Aorta (tissue), 5 donors: Measurements from ENCODE around the gene STMP1. TPM values are rescaled to one million over a fixed set of nuclear protein-coding genes. Genes with fewer than 3 reads are reported as not detected.
A peak's percentile ranks its signal among the peaks of the same experiment; 100 is the strongest.
"Not testable (repeated sequence)": the region's sequence is repeated elsewhere in the genome, so short reads cannot be mapped to it uniquely, and the experiment has no call there.

ENCODE experiments used
- ATAC-seq: fragments of 200-7000 bp; cut with Tn5 transposase; one replicate; pipeline ENCODE4 v1.9.1; 2022; ENCODE audit warnings: moderate library complexity; ENCODE audit not compliant: low FRiP score
- DNase-seq, 2 donors: peaks; one replicate each; pipeline ENCODE4 v3.0.0-alpha.2; 2020
- H3K27ac ChIP-seq, 2 donors: one replicate each; pipeline ENCODE4 v1.5.1; 2013; ENCODE audit warnings: low read length in 2 of 2, mild to moderate bottlenecking in 2 of 2, moderate library complexity in 2 of 2, control low read depth in 1 of 2, inconsistent platforms in 1 of 2, low read depth in 1 of 2
- H3K27me3 ChIP-seq, 2 donors: one replicate each; pipeline ENCODE4 v1.6.1; 2013; ENCODE audit warnings: control low read depth in 1 of 2, low read length in 1 of 2, mild to moderate bottlenecking in 1 of 2, moderate library complexity in 1 of 2; ENCODE audit not compliant: insufficient read depth in 2 of 2, control insufficient read depth in 1 of 2
- H3K36me3 ChIP-seq, 2 donors: one replicate each; pipeline ENCODE4 v1.6.1; 2013; ENCODE audit warnings: control low read depth in 1 of 2, low read length in 1 of 2, mild to moderate bottlenecking in 1 of 2; ENCODE audit not compliant: insufficient read depth in 2 of 2, control insufficient read depth in 1 of 2
- H3K4me1 ChIP-seq, 2 donors: one replicate each; pipeline ENCODE4 v1.6.1; 2013; ENCODE audit warnings: low read length in 2 of 2, control low read depth in 1 of 2, mild to moderate bottlenecking in 1 of 2, moderate library complexity in 1 of 2; ENCODE audit not compliant: insufficient read depth in 2 of 2, control insufficient read depth in 1 of 2
- H3K4me3 ChIP-seq, 2 donors: one replicate each; pipeline ENCODE4 v1.5.1; 2013; ENCODE audit warnings: low read length in 2 of 2, control low read depth in 1 of 2, mild to moderate bottlenecking in 1 of 2
- H3K9me3 ChIP-seq: one replicate; pipeline ENCODE4 v1.6.1; 2013; ENCODE audit warnings: mild to moderate bottlenecking, low read length; ENCODE audit not compliant: control insufficient read depth
- WGBS, 2 donors: extraction: QIAGEN DNeasy Blood & Tissue Kit; methylation state at CpG; one replicate each; pipeline ENCODE4 v1.1.7; 2013; 5-methylcytosine and 5-hydroxymethylcytosine counted together
- intact Hi-C, 2 donors: fragments of 100-400 bp; cut with DNase I; formaldehyde crosslinking; loops; one replicate each; pipeline versions ENCODE4 v1.14.2 to v1.15.0; 2022
- polyA plus RNA-seq, 2 donors: library from polyadenylated mRNA; stranded (reverse); fragments of 200-250 nt; gene quantifications; one replicate each; pipeline ENCODE4 v1.2.3, GENCODE V29; 2013
- total RNA-seq, 2 donors: library from RNA; stranded (reverse); fragmentation: NEBNext Ultra II Directional; extraction: Animal tissue kit (Norgen Biotek cat#: 25700); gene quantifications; one replicate each; pipeline ENCODE4 v1.2.1, GENCODE V29; 2021
- donor health status: healthy with polysubstance abuse.
- donor health status: Bipolar disorder and iron deficiency.
- donor health status: DM: no; HTN: no; CAD: no.
- donor health status: DM: no; HTN: no; CAD: no.
- donor health status: DM: yes; HTN: yes; CAD: no.

The STMP1 gene
- total and polyA plus RNA-seq, 4 donors: 29.8 to 43.3 (median 37.1) TPM

DNA sequence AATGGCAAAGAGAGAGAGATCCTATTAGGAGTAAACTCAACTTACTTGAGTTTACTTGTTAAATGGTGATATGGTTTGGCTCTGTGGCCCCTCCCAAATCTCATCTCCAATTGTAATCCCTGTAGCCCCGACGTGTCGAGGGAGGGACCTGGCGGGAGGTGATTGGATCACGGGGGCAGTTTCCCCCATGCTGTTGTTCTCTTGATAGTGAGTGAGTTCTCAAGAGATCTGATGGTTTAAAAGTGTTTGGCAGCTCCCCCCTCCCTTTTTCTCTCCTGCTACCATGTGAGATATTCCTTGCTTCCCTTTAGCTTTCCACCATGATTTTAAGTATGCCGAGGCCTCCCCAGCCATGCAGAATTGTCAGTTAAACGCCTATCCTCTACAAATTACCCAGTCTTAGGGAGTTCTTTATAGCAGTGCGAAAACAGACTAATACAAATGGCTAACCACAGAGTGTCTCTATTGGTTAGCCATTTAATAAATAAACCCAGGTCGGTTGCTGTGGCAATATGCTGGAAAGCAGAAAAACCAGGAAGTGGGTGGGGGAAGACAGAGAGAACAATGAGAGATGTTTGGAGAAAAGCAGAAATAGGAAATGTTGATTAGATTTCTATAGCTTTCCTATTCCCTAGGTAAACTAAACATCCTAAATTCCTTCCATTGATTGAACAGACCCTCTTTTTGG lies 3.0 kb upstream of the STMP1 start:
- Histone ChIP-seq H3K4me3 (no peak overlapping the region), H3K27me3 (no peaks in the 10 kb centered on the region), H3K9me3 (no peaks in the 10 kb centered on the region), H3K36me3 (no peaks in the 10 kb centered on the region), H3K4me1 (peaks cover 0 to 3% of the 10 kb centered on the region in 2 donors), H3K27ac (no peak overlapping the region)
- ATAC-seq: no peak
- intact Hi-C loops: no loop called here
- WGBS, 2 donors: 77 to 85% methylated on average over 9 of the region's 9 CpGs
- DNase-seq: no peak

DNA sequence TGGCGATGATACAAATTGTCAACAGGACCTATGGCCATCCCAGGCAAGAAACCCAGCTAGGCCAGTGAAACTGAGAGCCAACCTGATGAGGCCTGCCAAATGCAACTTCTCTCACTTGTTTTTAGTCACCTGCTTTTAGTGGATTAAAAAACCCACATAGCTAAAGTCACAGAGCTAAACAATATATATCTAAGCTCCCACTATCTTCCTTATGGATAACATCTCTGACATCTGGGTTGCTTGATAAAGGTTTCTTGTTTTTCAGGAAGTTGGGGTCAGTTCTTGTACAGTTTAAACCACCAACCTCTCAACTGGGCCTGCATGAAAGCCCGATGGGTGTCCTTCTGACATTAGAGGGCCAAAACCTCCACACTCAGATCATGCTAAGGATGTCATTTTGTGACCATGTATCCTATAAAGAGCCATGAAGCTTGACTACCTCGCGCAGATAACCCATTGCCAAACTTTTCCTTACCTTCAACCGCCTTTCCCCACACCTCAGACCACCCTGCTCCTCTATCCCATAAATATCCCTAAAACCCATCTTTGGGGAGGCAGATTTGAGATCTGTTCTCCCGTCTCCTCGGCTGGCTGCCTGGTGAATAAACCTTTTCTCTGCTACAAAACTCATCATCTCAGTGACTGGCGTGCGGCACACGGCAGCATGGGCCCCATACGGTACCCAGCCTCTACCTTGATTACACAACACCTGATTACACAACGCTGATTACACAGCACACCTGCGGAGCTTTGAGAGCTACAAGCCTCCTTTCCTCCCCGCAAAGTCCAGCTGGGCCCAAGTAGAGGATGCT lies 797 bp upstream of the STMP1 start:
- Histone ChIP-seq H3K4me3 (peak overlapping the region; percentile 3 to 11), H3K9me3 (no peaks in the 10 kb centered on the region), H3K36me3 (no peaks in the 10 kb centered on the region), H3K4me1 (peaks cover 0 to 3% of the 10 kb centered on the region in 2 donors), H3K27me3 (no peaks in the 10 kb centered on the region), H3K27ac (peak overlapping the region; percentile 1 to 47)
- intact Hi-C loops: loop anchor here (1.0 to 5.0 kb wide), 7 partner anchors 51 to 347 kb away; partner anchors contain the start of genes MTPN (in 2 of the 2) and FAM180A (in 1 of the 2)
- DNase-seq (no peak), ATAC-seq (no peak)
- WGBS, 2 donors: 70 to 73% methylated on average over 14 of the region's 14 CpGs

DNA sequence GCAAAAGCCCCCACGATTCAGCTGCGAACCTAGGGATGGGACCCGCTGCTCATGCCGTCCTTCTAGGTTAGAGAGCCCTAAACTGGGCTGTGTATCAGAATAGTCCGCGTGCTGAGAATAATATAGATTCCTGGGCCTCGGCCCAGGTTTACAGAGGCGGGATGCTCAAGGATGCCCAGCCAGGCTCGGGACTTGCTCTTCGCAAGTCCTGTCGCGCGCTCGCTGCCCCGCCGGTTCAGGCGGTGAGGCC lies 266 bp upstream of the STMP1 start:
- WGBS, 2 donors: 5 to 6% methylated on average over 17 of the region's 17 CpGs
- intact Hi-C loops: loop anchor here (1.0 to 5.0 kb wide), 7 partner anchors 50 to 347 kb away; partner anchors contain the start of genes MTPN (in 2 of the 2) and FAM180A (in 1 of the 2)
- Histone ChIP-seq H3K4me3 (peak overlapping the region; percentile 3 to 11), H3K27me3 (no peaks in the 10 kb centered on the region), H3K9me3 (no peaks in the 10 kb centered on the region), H3K27ac (peak overlapping the region; percentile 1 to 47), H3K4me1 (peaks cover 0 to 3% of the 10 kb centered on the region in 2 donors), H3K36me3 (no peaks in the 10 kb centered on the region)
- no peak for DNase-seq
- no peak for ATAC-seq

DNA sequence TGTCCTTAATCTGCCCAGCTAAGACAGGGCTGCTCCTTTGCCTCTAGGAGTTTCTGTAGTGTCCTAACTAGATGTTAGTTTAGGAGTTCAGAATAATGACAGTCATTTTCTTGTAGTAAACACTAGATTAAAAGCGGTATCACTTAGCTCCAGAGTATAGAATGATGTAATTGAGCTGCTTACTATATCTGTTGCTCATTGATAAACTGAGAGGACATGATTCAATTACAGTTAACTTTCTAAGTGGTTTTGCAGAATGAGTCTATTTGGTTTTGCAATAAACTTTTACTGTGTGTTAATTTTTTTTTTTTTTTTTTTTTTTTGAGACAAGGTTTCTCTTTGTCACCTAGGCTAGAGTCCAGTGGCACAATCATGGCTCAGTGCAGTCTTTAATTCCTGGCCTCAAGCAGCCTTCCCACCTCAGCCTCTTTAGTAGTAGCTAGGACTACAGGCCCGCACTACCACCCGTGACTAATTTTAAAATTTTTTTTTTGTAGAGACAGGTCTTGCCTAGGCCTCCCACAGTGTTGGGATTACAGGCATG lies 1.8 kb downstream of the STMP1 start:
- intact Hi-C loops: loop anchor here in 1 of 2 donors (5.0 kb wide), 4 partner anchors 48 to 343 kb away; partner anchors contain the start of gene FAM180A
- H3K27me3 ChIP-seq: no peaks in the 10 kb centered on the region
- ATAC-seq (no peak), DNase-seq (no peak)
- peaks cover 0 to 3% of the 10 kb centered on the region in 2 donors for H3K4me1 ChIP-seq
- no peaks in the 10 kb centered on the region for H3K9me3 ChIP-seq
- H3K27ac ChIP-seq: peak overlapping the region in 1 of 2 donors; percentile 13
- H3K36me3 ChIP-seq: no peaks in the 10 kb centered on the region
- H3K4me3 ChIP-seq: no peak overlapping the region
- whole genome bisulfite sequencing, 2 donors: 69 to 71% methylated on average over 3 of the region's 3 CpGs

DNA sequence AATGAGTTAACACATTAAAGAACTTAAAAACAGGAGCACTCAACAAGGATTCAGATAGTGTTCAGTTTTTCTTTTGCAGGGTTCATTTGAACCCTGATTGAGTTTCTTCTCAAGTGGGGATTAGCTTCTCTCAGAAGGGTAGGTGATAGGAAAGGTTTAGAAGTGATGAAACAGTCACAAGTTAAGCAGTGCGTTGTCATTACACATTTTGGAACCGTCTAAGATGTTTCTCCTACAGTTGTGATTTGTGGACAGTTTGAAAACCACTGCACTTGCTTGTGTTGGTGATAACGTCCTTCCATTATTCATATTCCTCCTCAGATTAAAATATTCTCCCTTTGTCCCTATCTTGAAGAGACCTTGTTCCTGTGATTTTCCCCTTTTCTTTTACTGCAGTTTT lies 2.7 kb downstream of the STMP1 start:
- DNase-seq: no peak
- no peaks in the 10 kb centered on the region for H3K36me3 ChIP-seq
- no peak overlapping the region for H3K4me3 ChIP-seq
- WGBS, 2 donors: 55 to 61% methylated on average over 3 of the region's 3 CpGs
- H3K4me1 ChIP-seq: peaks cover 0 to 4% of the 10 kb centered on the region in 2 donors
- ATAC-seq: no peak
- no peaks in the 10 kb centered on the region for H3K27me3 ChIP-seq
- H3K27ac ChIP-seq: no peak overlapping the region
- no peaks in the 10 kb centered on the region for H3K9me3 ChIP-seq
- intact Hi-C loops: no loop called here

DNA sequence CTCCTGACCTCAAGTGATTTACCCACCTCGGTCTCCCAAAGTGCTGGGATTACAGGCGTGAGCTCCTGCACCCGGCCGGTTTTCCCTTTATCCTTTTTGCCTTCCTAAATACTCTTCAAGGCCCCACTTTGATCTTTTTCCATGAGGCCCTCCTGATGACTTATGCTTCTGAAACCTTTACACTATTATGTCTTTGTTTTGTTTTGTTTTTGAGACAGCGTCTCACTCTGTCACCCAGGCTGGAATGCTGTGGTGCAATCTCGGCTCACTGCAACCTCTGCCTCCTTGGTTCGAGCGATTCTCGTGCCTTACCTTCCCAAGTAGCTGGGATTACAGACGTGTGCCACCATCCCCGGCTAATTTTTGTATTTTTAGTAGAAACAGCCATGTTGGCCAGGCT lies 3.8 kb downstream of the STMP1 start:
- no peak overlapping the region for H3K4me3 ChIP-seq
- H3K27ac ChIP-seq: no peak overlapping the region
- intact Hi-C loops: no loop called here
- H3K4me1 ChIP-seq: peaks cover 1 to 9% of the 10 kb centered on the region in 2 donors
- H3K27me3 ChIP-seq: no peaks in the 10 kb centered on the region
- WGBS, 2 donors: 79 to 83% methylated on average over 11 of the region's 11 CpGs
- H3K9me3 ChIP-seq: no peaks in the 10 kb centered on the region
- DNase-seq (no peak), ATAC-seq (no peak)
- H3K36me3 ChIP-seq: no peaks in the 10 kb centered on the region

DNA sequence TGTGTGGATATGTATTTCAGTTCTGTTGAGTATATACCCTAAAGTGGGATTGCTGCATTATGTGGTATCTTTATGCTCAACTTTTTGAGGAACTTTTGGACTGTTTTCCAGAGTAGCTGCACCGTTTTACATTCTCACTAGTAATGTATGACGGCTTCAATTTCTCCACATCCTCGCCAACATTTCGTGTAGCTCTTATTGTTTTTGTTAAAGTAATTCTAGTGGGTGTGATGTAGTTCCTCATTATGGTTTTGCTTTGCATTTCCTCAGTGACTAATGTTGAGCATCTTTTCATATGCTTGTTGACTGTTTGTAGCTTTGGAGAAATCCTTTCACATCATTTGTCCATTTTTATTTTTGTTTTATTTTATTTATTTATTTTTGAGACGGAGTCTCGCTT lies 4.5 kb downstream of the STMP1 start:
- intact Hi-C loops: no loop called here
- Histone ChIP-seq H3K4me1 (peaks cover 1 to 9% of the 10 kb centered on the region in 2 donors), H3K4me3 (no peak overlapping the region), H3K36me3 (no peaks in the 10 kb centered on the region), H3K9me3 (no peaks in the 10 kb centered on the region), H3K27ac (no peak overlapping the region), H3K27me3 (no peaks in the 10 kb centered on the region)
- 74 to 81% methylated on average over 6 of the region's 6 CpGs for WGBS, 2 donors
- ATAC-seq (no peak), DNase-seq (no peak)

DNA sequence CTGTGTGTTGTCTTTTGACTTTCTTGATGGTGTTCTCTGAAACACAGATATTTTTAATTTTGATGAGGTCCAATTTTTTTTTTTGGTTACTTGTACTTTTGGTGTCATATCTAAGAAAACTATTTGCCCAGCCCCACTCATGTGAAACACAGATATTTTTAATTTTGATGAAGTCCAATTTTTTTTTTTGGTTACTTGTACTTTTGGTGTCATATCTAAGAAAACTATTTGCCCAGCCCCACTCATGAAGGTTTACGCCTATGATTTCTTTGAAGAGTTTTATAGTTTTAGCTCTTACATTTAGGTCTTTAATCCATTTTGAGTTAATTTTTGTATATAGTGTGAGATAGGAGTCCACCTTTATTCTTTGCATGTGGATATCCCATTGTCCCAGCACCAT lies 5.3 kb downstream of the STMP1 start:
- intact Hi-C loops: not testable (repeated sequence)

More for the DNA sequence above, 5.3 kb downstream of the STMP1 start:
- ATAC-seq, H3K36me3 ChIP-seq, H3K9me3 ChIP-seq, H3K27me3 ChIP-seq, H3K4me3 ChIP-seq, H3K27ac ChIP-seq, DNase-seq, H3K4me1 ChIP-seq: not testable (repeated sequence)
- 97% methylated on average over 1 of the region's 1 CpG for WGBS, 2 donors
